GM19238 (cell line): Measurements from ENCODE around the gene COL6A3.

Experiments
- DNase-seq: peaks from one replicate; pipeline ENCODE4 v3.0.0; 2011; ENCODE audit warnings: low spot score; ENCODE audit not compliant: insufficient read length

COL6A3 gene

DNA sequence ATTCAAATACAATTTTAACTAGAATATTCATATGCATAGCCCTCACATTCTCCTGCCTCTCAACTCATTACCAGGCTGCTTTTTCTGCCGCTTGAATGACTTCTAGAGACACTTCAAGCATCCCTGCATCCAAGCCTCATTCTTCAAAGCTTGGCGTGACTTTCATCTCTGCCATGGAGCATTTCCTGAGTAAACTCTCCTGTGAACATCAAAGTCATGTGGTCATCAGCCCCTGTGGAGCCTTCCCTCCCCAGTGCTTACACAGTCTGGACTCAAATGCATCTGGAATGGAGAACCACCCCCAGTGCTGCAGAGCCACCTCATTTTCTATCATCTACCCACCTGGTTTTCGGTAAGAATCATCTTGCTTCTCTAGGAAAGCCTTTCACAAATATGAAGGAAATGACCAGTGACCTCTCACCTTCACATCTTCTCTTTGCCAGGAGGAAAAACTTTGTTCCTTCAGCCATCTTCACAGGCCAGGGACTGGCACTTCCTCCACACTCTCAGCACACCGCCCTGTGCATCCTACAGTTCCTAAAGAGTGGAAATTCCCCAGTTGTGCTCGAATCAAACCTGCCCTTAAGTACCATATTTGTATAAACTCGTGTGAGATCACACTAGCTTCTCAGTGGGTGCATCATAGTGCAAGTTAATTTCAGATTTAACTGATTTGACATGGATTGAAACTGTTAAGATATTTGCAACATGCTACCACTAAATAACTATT, 116.4 kb downstream of the COL6A3 start:
- no peak for DNase-seq

DNA sequence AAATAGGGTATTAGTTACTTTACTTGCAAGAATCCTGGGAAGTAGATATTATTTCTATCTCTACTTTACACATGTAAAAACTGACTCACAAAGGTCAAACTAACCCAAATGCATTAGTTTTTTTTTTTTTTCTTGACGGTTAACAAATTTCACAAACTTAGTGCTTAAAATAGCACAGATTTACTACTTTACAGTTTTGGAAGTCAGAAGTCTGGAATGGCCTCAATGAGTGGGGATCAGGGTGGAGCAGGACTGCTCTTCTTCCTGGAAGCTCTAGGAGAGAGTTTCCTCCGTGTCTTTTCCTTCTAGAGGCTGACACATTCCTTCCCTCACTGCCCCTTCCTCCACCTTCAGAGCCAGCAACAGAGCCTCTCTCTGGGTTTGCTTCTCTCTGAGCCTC, 117.2 kb downstream of the COL6A3 start:
- no peak for DNase-seq

DNA sequence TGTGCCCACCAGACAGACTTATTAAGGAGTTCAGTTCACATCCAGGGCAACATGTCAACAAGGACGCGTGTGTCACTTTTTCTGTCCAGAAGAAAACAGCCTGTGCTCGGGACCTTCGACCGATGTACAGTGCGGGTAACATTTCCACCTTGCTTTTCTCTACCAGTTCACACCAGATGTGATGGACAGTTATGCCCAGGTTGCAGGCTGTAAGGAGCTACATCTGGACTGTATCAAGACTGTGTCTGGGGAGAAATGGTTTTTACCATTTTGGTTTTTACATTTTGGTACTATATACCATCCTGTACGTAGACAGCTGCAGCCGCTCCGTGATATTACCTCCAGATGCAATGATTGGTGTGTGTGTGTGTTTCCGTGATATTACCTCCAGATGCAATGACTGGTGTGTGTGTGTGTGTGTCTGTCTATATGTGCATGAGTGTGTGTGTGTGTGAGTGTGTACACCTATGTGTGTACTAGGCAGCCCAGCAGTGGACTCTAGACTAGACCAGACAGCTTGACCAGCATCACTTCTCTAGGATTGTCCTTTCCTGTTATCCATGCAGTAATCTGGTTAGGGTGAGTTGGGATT, 118.0 kb downstream of the COL6A3 start:
- DNase-seq, result no peak

DNA sequence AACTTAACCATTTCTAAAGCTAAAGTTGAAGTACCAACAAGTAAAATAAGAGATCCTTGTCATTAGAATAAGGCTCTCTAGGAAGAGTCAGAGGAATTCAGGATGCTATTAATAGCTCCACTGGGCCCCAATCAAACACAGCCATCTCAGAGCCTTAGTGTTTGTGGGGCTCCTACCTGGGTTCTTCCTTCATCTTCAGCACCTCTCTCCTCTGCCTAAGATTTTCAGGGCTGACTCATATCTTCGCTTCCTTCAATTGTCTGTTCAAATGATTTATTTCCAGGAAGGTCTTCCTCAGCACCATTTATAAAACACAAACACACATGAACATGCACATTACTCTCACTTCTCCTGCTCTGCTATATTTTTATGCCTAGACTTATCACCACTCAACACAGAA, 119.5 kb downstream of the COL6A3 start:
- DNase-seq, result no peak

DNA sequence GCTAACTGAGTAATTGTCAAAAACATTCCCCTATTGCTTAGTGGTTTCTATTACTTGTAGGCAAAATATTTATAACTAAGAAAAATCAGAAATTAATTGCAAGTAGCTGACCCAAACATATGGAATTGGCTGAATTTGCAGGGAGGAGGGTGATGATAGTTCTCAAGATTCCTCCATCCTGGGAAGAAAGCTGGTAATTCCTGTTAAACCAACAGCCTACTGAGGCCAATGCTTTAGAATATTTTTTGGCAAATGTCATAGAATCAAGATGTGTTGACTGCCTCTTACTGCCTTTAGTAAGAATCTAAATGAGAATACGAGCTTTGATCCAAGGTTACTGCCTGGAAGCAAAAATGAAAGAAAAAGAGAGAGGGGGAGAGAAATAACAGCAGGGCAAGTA, 120.0 kb downstream of the COL6A3 start:
- no peak for DNase-seq

DNA sequence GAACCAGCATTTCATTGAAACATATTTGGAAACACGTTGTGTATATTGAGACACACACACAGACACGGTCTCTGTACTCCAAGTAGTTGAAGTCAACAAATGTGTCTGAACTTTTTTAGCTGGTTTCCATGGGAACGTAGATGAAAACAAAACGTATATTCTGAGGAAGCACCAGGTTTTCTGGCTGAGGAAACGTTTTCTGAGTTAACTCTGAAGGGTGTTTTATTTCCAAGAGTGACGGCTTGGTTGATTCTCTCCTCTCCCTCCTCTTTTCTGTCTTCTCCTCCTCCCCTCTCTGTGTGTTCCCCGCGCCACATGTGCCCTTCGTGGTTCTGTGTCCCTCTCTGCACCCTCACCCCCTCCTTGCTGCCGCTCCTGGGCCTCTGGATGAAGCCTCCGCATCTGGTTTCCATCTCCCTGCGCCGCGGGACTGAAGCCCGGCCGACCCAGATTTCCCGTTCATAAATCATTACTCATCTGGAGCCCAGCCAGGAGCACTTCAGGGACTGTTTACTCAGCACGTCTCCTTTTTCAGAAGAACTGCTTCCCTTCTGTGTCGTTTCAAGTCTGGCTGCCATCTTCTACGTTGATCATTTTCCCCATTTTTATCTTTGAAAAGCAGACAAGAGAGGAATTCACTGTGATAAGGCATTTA, 122.7 kb downstream of the COL6A3 start:
- DNase-seq, result no peak

DNA sequence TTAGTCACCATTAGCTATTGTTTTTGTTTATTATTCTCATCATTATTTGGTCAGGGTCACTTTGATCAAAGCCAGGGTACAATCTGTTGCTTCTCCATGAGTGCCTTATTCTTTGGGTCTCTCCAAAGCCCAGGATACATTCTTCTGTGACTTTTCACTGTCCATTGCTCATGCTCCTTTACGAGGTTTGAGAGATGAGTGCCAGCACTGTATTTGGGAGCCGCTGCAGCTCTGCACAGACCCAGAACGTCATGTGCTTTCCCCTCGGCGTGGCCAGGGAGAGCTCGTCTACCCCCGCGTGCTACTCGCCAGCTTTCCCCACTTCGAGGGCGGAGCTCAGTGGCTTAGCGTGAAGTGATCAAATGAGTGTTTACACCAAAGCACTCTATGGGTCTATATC, 123.7 kb downstream of the COL6A3 start:
- no peak for DNase-seq

DNA sequence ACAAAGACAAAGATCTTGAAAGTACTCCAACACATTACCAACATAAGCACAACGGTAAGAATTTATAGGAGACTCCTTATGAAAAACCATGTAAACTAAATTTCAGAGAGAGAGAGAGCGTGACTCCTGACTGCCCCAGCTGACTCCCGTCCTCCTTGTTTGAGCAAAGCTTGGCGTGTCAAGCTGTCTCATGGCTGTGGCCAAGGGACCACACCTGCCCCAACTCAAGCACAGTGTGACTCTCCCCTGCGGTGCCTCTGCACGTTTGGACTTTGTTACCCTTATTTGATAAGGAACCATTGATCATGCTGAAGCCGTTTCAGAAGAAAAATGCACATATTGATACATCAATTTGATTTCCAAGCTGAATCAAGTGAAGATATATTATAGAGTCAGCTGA, 124.8 kb downstream of the COL6A3 start:
- DNase-seq, result no peak

DNA sequence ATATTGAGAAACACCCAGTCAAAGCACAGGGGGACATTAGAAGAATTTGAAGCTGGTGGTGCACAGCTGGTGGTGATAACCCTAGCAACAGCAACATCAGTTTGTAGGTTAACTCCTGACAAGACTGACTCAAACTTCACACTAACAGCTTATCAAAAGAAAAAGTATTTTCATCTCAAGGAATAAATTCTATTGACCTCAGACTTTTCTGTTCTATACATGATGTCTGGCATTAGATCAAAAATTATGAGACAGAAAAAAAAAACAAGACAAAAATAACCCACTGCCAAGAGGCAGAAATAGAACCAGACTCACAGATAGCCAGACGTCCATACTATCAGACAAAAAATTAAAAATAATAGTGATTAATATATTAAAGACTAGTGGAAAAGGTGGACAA, 126.1 kb downstream of the COL6A3 start:
- DNase-seq, result no peak

DNA sequence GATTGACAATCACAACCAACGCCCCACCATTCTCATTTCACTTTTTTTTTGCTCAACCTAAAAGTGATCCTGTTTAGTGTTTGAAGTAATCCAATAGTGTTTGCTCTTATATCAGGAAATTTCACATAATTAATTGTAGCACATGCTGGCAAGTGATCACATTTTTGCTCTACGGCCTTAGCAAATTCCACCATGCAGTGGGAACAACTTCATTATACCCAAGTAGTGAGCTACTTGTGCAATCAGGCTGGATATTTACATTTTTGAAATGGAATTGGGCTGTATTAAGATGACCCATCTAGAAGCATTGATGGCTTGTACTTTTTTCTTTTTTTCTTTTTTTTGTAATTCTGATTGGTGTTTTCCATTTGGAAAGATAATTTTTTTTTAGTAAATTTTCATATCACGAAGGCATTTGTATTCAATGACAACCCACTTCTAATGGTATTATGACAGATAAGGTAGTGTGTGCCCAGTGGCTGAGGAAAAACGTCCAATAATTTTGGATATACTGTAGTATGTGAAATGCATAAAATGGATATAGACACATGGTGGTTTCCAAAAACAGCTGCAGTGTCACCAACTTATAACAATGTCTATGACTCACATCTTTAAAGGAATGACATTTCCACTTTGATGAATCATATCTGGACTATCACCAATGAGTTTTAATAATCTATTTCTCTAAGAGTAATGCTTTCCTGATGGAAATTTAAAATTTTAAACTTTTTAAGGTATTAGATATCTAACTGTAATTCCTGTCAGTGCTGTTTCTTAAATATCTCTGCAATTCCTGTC, 130.6 kb downstream of the COL6A3 start:
- DNase-seq, result no peak

DNA sequence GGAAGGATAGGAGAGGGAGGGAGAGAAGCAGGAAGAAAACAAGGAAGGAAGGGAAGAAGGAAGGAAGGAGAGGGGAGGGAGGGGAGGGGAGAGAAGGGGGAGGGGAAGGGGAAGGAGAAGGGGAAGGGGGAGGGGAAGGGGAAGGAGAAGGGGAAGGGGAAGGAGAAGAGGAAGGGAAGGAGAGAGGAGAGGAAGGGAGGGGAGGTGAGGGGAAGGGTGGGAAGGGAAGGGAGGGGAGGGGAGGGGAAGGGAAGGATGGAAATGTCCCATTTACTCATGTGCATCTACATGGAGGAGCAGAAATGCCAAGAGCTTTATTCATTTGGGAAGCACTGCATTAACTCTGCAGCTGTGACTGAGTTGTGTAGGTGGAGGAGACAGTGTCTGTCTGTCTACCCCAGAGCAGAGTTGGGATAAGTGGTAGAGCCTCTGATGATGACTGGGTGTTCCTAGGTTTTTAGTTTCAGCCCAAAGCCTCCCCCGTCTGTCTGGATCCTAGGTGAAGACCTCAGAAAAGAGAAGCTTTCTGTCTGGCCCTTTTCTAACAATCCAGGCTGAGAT, 131.3 kb downstream of the COL6A3 start:
- no peak for DNase-seq

DNA sequence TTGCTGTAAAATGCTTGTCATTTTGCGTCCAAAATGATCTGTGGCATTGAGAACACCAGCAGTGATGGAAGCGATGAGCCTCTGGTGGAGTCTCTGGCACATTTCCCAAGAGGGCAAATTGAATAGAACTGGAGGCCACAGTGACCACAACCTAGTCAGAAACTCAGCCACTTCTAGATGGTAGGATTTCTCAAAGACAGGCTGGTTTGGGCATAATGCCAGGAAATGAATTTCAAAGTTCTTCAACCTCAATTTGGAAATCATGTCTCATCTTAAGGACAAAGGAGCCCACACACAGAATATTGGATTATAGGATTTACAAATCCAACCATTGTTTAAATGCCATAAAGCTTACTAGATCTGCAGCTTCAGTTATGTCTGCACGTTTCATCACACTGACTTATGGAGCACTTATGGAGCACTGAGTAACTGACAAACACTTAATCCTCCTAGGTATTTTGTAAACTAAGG, 132.1 kb downstream of the COL6A3 start:
- no peak for DNase-seq

DNA sequence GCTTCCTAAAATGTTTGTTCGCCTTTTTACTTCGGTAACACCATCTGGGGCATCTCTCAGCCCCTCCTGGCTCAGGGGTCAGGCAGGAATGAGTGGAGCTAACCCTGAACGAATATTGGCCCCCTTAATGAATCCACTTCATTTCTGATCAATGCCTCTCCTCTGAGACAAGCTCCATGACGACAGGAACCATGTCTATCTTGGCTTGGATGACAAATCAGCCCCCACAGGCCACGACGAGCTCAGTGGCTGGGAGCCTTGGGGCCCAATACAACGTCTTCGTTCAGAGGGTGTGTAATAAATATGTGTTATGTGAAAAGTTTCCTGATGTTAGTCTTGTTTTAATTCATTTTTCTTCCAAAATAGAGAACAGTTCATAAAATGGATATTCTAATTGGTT, 133.0 kb downstream of the COL6A3 start:
- DNase-seq, result no peak

DNA sequence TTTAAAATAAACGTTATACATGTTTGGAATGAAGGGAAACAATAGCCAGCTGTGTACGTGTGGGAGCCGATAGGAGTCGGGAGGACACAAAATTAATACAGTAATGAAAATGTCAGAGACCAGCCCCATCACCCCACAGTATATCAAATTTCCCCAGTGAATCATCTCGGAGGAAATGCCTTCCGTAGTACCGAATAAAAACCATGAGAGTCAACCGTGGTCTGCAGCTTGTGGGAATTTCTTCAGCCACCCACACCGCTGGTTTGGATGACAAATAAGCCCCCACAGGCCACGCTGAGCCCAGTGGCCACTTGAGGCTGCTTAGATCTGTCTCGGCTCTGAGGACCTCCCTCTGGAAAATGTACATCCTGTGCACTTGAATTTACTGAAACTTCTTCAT, 133.7 kb downstream of the COL6A3 start:
- no peak for DNase-seq

DNA sequence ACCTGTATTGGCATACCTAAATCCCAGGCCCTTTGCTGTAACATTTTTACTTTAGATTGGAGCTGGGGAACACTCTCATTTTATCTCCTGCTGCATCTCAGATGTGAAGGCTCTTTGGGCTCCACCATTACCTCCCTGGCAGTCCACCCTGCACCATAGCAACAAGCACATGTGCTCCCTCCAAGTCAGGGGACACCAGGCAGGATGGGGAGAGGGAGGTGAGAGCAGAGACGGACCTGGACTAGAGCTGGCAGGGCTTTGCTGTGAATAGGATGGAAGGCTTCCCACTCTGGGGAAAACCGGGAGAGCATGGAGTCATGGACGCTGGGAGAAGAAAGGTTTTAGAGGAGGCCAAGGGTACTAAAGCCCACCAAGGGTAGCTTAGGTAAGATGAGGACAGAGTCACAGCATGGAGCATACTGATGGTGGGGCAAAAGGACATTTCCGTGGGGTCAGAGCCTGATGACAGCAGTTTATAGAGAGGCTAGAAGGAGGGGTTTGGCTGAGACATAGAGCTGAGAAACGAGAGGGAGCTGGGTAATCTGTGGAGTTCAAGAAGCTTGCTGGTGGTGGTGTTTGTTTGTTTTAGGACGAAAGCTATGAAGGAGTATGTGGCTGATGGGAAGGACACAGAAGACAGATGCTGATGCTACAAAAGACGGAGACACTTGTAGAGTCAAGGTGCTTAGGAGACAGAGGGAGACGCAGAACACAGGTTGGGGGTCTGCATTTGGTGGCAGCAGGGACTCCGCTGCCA, 134.8 kb downstream of the COL6A3 start:
- no peak for DNase-seq

DNA sequence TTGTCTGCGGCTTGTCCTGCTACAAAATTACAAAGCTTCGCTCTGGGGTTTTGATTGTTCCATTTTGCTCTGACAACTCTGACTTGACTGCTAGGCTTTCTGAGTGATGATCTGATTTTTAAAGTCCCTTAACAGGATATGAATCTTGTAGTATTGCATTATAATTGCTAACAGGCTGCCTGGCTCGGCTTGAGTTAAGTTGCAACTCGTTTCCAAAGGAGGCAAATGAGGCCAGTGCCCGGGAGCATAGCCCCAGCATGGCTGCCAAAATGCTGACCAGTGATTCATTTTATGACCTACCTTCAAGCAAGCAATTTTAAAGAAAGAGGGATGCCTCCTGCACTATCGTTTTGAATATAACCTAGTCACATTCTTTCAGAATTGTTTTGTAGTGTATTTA, 135.4 kb downstream of the COL6A3 start:
- no peak for DNase-seq

DNA sequence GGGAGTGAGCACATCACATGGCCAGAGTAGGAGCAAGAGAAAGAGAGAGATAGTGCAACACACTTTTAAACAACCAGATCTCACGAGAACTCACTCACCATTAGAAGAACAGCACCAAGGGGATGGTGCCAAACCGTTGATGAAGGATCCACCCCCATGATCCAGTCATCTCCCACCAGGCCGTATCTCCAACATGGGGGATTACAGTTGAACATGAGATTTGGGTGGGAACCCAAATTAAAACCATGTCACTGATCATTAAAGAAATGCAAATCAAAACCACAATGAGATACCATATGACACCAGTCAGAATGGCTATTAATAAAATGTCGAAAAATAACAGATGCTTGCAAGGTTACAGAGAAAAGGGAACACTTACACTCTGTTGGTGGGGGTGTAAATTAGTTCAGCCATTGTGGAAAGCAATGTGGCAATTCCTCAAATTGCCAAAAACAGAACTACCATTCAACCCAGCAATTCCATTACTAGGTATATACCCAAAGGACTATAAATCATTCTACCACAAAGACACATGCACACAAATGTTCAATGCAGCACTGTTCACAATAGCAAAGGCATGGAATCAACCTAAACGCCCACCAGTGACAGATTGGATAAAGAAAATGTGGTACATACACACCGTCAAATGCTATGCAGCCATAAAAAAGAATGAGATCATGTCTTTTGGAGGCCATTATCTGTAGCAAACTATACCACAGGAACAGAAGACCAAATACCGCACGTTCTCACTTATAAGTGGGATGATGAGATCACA, 137.1 kb downstream of the COL6A3 start:
- DNase-seq, result no peak
